SK-N-SH (cell line): ENCODE results near the gene SCARB1.

Experiments used
- EZH2phosphoT487 ChIP-seq: fragments of 200-600 bp; sonication (generic); IDR thresholded peaks from 2 replicates; pipeline ENCODE4 v1.6.1; 2017; ENCODE audit warnings: low read depth, mixed run types, mild to moderate bottlenecking, antibody characterized with exemption, moderate library complexity, borderline replicate concordance
- TEAD4 ChIP-seq: IDR thresholded peaks from 2 replicates; pipeline ENCODE4 v1.4.0; 2012; ENCODE audit warnings: mild to moderate bottlenecking, borderline replicate concordance; ENCODE audit not compliant: insufficient read depth

DNA sequence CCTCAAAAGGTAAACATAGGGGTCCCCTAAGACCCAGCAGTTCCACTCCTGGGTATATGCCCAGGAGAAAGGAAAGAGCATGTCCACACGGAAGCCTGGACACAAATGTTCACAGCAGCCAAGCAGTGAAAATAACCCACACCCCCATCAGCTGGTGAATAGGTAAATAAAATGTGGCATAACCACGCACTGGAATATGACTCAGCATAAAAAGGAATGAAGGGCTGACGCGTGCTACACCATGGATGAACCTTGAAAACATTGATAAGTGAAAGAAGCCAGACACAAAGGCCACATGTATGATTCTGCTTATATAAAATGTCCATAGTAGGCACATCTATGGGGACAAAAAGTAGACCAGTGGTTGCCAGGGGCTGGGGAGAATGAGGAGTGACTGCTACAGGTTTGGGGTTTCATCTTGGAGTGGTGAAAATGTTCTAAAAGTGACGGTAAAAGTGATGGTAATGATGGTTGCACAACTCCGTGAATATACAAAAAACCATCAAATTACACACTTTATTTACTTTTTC lies 3.8 kb upstream of the SCARB1 start:
- no peak for TF ChIP-seq EZH2phosphoT487
- TF ChIP-seq TEAD4: no peak
